Effector CD4-positive, alpha-beta T cell (primary cell): Measurements from ENCODE around the gene ASTN1.

Experiments
- DNase-seq: peaks from one replicate; pipeline ENCODE4 v3.0.0-alpha.2; 2020

The ASTN1 gene

DNA sequence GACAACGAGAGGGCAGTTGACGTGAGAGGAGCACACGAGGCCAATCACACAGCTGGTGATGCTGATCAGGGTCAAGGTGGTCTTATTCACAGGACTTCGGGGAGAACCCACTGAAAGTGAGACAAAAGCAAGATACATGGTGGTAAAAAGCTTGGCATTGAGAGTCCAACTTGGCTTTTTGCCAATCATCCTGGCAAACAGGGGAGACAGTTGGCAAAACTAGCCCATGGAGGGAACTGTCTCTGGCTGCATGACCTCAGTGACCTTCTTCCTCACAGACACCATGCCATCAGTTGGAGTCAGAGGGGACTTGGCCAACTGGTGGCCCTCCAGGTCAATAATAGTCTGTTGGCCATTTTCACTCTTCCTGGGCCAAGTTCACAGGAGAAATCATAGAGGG, 139.9 kb downstream of the ASTN1 start:
- DNase-seq: no peak

DNA sequence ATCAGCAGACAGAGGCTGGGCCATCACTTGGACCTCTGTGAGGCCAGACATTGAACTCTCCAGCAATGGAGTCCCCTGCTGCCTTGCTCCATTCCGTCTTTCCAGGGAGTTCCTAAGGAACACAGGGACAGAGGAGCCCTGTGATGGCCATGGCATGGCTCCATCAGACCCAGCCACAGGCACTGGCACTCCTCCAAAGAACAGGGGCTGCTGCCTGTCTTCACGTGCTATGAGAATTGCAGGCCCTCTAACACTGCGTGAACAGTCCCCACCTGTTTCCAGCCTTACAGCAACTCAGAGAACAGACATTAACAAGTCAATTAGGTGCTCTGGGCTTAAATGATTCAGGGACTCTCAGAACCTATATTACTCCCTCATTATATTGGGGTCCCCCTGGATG, 140.8 kb downstream of the ASTN1 start:
- DNase-seq: no peak

DNA sequence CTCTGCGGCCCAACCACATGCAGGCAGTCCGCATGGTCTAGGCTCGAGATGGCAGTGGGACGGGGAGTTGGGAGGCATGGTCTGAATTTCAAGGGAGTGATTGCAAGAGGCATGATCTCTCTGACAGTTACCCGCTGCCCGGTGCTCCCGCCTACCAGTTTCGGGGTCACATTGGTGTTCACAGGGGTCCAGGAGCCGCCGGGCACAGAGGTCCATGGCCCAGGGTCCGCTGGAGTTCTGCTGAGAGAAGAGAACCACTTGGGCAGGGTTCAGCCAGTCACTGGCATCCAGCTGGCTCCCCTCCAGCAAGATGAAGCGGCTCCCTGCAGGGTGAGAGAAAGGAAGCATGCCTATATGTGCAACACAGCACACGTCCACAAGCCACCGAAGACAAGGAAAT, 141.3 kb downstream of the ASTN1 start:
- DNase-seq: no peak

DNA sequence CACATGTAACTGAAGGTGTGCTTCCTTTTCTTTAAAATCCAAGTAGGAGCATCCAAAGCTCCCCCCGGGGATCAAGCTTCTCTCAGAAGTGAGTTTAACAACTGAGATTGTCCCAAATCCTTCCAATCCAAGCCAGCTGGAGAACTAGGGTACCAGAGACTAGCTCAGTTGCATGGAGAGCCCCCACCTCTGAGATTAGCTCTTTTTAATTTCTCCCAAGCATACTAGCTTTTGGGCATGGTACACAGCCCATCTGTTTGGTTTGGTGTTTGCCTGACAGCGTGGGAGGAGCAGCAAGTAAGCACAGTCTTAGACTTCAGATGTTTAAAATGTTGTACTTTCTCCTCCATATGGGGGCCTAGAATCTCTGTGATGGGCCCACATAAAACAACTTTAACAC, 142.8 kb downstream of the ASTN1 start:
- no peak for DNase-seq

DNA sequence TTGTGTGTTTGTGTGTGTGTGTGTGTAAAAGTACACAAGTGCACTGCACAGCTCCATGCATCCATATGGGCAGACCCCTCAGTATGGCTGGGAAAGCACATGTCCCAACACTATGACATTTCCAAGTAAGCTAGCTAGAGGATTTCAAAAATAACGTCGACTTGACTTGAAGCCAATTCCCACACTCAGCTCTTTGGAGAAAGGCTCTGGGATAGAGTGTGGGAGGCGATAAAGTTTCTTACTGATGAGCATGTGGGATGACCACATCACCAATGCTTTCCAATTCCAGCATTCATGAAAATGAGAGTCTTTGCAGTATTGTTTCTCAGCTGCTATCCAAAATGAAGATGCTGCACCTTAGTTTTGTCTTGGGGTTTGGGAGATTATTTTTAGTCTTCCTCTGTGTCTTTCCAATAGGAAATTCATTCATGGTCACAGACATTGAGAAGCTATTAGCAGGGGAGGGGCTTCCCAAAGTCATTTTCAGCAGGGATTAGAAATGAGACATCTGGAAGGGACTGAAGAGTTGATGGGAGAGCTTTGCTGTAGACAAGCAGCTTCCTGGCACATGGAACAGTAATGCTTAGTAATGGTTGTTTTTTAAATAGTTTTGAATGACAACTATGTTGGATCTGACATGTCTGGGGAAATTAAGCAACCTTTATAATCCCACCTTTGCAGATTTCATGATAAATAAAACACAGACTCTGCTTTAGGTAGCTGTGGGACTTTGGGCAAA, 143.5 kb downstream of the ASTN1 start:
- DNase-seq: no peak

DNA sequence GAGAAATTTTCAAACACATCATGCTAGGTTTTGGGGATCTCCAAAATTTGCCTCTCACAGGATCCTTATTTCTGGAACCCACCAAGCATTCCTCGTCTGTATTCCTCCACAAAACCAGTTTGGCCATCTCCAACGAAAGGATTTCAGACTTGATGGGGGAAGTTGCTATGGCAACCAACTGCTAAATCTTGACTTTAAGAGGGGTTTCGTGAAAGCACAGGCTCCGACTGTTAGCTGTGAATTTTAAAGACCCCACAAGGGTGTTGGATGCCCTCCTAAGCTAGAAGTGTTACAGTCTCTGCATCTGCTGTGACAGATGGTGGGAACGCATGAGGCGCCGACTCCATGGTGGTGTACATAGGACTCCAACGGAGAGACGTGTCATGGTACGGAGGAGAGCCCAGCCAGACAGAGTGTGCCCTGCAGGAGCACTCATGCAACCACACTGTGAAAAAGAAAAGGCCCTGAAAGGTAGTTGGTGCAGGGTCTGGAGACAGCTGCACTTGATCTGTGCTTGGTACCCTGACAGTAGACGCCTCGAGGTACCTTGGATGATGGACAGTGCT, 147.1 kb downstream of the ASTN1 start:
- no peak for DNase-seq

DNA sequence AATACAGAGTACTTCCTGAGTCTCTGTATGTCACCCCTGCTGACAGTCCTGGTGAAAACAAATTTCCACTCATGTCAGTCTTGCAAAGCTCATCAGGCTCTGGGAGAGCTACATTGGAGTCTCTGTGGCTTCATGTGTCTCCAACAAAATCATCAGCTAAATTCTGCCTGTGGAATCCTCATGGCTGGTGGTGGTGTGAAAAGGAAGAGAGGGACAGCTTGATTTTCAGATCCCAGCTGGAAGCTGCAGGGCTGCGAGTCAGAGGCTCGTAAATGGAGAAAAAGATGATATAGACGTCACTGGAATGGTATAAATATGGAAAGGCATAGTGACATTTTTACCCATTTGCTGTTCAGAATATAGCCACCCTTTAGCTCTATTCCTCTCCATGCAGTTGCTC, 150.2 kb downstream of the ASTN1 start:
- no peak for DNase-seq

DNA sequence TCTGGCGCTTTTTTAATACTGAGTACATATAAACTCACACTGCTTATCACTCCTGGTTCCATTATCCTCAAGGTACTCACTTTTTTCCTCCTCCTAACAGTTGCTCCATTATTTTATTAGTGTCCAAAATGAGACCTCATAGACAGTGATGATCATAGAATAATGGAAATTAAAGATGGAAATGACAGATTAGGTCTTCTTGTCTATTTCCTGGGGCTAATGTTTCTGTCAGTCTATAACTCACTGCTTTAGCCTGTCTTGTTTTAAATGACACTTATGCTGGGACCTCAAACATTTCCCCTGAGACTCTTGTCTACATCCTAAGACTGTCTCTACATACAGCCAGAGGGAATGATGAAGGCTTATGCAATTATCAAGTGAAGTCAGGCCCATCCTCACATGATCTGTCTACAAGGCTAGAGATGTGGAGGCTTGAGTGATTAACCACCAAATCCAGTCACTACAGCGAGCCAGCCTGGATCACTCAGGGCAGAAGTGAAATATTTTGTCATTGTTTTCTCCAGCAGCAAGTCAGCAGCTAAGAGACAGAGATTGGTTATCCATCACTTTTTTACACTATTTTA, 152.1 kb downstream of the ASTN1 start:
- no peak for DNase-seq

DNA sequence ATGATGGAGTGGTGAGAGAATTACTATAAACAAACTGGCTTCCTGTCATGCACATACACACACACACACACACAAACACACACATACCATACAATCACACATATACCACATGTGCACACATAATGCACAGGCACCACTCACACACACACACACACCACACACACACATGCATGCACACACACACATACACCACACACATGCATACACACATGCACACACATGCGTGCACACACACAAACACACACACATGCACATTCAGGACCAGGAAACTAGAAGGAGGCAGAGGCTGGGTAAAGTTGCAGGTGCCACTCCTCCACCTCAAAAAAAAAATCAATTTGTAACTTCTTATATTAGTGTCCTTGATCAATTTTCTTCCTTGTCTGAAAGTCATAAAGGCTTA, 153.0 kb downstream of the ASTN1 start:
- DNase-seq: no peak

DNA sequence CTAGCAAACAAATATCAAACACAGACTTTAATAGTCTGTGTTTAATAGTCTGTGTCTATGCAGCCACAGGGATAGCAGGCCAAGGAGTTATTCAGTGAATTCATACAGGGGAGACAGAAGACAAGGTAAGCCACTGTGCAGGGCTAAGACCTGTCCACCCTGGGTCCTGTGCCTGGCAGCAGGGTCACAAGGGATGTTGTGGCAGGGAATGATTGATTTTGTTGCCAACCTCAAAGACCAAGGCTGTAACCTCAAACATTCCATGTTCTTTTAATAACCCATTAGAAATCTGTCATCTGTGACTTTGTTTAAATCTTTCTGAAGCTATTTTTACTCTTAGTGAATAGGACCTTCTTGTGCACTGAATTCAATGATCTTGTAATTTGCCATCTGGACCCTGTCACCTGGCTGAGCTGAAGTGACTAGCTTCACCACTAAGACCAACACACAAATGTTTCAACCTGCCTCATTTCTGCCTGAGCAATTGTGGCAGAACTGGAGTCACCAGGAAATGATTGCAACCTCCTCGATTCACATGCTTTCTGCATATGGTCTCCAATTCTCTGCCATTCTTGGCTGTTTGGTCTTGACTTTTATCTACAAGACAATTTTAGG, 154.2 kb downstream of the ASTN1 start:
- DNase-seq: no peak

DNA sequence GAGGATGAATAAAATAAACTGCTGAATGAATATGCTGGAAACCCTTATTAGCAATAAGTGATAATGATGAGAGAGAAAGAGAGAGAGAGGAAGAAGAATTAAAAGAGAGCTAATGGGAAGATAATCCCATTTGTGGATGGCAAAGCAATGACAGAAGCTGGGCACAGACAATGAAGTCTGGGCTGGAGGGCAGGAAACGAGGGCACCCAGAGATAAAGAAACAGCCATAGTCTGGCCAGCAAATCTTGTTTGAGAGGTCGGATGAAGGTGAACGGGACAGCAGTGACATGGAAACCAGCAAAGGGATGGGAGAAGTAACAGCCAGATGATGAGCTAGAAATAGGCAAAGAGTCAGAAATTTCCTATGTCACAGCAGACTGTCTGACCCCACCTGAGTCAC, 155.9 kb downstream of the ASTN1 start:
- no peak for DNase-seq

DNA sequence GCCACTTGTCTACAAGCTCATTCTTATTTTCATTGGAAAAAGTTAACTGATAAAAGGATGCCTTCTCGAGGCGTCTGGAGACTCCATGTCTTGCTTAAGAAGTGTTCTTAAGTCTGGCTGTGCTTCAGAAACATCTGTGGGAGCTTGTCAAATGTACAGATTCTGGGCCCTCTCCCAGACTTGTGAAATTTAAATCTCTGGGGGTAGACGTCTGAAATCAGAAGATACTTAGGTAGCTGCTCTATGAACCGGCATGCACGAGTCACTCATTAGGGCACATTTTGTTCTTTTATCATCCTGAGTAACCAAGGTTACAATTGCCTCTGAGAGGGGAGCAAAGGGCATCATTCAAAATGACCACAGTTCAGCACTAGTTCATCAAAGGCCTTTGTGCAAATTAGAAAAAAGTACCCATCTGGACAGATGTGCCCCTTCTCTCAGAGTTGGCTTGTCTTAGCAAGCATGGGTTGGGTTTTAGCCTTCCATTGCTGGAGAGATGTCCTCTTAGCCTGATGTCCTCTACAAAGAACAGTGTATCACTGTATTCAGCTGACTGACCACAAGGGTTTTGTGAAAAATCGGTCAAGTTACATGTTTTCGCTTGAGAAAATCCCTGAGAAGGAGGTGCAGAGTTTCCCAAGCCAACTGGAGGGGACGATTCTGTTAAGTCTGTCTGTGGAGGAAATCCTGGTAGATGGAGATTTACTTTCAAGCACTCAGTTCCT, 156.9 kb downstream of the ASTN1 start:
- DNase-seq: no peak

DNA sequence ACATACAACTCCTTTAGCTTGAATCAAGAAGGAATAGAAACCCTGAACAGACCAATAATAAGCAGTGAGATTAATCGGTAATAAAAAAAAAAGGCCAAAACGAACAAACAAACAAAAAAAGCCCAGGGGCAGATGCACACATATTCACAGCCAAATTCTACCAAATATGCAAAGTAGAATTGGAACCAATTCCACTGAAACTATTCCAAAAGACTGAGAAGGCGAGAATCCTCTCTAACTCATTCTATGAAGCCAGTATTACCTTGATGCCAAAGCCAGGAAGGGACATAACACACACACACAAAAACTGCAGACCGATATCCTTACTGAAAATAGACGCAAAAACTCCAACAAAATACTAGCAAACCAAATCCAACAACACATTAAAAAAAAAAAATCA, 161.6 kb downstream of the ASTN1 start:
- no peak for DNase-seq

DNA sequence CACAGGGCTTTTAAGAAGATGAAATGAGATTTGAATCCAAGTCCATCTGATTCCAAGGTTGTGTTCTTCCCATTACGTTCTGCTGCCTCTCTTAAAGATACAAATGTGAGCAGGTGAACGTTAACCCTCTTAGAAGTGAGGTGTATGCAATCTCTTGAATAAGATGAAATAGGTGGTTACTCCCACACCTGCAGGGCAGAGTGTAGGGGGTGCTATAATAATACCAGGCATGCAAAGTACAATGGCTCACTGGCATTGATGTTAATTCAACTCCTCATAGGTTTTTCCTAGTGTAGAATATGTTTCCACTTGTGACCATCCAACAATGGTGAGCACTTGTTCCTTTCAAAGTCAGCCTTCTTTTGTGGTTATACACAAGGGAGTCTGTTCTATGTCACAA, 163.0 kb downstream of the ASTN1 start:
- no peak for DNase-seq

DNA sequence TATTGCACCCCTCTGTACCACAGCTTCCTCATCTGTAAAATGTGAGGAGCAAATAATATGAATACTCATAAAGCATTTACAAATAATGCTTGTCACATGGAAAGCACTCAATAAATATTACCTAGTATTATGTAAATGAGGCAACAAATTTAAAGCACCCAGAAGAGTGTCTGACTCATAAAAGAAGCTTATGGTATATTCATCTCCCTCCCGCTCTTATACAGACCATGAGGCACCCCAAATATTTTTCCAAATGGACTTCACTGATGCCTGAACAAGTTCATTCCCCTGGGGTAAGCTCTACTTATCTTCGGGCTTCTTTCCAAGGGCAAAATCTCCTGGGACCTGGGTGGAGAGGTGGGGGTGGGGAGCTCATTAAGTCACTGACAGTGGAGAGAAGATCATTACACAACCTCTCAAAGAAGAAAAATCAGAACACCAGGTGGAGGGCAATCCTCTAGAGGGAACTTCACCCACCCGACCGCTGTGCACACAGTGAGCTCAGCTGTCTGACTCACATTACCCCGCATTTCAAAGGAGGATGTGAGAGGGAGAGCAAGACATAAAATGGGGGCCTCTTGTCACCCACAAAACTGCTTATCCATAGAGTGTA, 166.2 kb downstream of the ASTN1 start:
- DNase-seq: no peak

DNA sequence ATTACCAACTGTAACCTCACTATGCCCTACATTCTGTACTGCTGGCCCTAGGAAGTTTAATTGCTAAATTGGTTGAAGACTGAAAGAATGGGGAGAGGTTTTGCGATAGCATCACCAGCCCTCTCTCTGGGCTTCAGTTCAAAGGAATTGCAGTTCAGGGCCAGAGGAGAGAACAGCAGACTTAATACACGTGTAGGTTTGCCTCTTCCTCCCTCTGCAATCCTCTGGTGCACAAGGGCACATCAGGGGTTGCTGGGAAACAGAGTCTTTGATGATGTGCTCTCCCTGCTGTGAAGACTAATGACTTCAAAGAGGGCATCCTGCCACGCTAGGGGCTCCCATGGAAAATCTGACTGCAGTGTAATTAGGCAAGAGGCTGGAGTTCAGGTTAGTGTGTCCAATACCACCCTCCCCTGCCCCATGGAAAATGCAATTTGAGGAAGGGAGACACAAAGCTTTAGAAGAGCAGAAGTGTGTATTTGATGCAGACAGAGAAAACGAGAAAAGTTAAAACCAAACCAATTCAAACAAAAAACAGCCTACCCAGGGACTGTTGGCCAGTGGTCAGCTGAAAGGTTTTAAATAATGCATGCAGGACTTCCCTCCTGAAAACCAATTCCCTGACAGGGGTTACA, 167.9 kb downstream of the ASTN1 start:
- DNase-seq: no peak

DNA sequence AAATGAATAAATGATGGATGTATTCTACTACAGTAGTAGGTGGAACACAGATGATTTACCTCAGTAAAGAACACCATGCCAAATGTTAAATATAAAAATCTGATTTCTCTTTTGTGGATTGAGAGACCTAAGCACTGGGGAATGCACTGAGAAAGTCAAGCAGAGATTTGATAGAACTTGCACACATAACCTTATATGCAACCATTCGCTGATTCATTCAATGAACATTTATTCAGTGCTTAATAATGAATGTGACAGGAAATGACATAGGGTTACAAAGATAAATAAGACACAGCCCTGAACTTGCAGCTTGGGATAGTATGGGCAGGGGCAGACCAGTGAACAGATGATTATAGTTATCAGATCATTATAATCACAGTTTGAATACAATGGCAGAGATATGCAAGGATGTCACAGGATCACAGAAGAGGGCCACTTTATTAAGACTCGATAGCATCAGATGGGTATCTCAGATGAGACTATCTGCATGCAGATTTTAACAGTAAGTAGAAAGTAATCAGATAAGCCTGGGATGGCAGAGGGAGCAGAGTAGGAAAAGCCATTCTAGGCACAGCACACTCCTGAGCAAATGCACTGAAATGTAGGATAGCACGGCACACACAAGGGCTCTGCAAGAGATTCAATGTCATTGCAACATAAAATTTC, 169.4 kb downstream of the ASTN1 start:
- DNase-seq: no peak

DNA sequence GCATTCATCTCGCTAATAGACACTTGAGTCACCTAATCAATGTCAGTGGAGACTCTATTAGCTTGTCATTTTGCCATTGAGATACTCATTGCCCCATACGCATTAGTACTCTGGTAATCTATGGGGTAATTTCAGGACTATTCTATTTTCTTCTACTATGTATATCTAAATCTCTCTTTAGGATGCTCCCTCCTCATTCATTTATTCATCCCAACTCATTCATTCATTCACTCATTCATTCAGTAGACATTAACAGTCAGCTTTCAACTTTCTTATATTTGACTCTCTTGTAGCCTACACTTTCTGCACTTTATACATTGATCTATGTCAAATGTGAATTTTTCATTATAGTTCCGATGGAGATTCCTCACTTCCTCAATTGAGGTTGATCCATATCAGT, 170.9 kb downstream of the ASTN1 start:
- no peak for DNase-seq

DNA sequence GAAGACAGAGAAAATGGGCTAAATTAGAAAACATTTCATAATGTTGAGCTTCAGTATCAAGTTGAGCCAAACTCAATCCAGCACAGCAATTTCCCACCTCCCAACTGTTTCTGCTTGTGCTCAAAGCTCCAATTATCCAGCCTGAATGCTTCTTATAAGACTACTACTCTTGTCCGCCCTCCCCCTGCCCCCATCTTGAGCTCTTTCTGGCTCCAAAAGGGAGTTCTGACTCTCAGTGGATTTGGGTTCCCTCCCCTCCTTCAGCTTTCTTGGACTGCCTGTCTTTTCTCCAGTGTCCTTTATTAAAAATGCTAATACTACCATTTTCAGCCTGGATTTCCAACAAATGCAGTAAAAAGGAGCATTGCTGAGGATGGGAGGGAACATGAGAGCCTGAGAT, 174.8 kb downstream of the ASTN1 start:
- no peak for DNase-seq

DNA sequence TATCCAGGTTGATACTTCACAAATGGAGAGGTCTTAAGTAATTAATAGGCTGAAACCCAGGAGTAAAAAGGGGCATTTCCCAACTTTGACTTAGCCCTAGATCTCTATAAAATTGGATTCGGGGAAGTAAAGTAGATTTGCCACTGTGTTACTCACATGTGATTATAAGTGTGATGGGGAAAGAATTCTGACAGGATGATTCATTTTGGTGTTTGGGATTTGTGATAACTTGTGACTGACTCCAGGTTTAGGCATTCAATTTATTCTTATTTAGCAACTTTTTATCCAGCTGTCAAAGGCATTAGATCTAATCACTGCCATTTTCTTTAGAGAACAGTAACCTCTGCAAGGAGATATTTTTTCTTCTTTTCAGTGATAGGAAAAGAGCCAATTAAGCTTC, 175.5 kb downstream of the ASTN1 start:
- no peak for DNase-seq

DNA sequence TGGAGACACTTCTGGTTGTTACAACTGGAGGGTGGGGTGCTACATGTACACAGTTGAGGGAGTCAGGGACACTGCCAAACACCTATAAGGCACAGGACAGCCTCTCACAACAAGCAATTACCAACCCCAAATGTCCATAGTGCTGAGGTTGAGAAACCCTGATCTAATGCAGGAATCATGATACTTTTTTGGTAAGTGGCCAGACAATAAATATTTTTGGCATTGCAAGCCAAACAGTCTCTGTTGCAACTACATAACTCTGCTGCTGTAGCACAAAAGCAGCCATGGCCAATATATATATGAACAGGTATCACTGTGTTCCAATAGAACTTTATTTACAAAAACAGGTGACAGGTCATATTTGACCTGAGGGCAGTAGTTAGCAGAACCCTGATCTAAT, 177.5 kb downstream of the ASTN1 start:
- DNase-seq: no peak

DNA sequence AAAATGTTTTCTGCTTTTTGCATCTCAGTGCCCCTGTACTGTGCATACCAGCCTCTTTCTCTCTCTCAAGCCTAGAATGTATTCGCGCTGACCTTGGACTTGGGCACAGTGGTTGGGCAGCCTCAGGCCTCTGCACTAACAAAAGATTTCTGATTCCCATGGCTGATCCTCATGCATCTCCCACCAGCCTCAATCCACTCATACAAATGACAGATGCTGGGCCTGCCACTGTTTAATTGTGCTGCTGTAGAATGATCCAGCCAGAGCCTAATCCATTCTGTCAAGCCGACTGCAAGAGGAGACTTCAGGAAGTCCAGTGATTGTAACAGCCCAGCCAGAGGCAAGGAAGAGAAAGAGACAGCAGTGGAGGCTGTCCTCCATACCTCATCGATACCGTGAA, 180.8 kb downstream of the ASTN1 start:
- no peak for DNase-seq
